NCI-H187 treated with DMSO at 0.1 percent for 48 hours (cell line): ENCODE data around the gene IKZF1.

ENCODE experiments used
- DNase-seq: peaks from one replicate; lab custom pipeline; 2025; lab: John Stamatoyannopoulos, UW

Gene IKZF1

GRCh38 chr7:50308532-50309385, 4.2 kb downstream of the IKZF1 start:
- DNase-seq: no peak

DNA sequence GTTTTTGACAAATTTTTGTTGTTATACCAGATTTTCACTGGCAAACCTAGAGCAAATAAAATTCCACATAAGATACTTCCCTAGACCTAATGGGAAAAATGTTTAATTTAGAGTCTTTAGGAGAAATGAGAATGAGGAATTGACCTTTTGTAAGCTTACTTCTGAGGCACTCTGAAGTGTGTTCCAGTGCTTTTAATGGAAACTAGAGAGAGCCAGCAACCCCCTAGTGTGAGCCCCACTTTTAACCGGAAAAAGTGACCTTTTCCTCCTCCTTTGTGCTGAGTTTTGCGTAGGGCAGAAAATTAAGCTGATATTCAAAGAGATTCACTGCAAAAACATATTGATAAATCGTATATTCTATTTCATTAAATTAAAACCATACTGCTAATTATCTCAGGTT, 5.2 kb downstream of the IKZF1 start:
- DNase-seq: no peak

DNA sequence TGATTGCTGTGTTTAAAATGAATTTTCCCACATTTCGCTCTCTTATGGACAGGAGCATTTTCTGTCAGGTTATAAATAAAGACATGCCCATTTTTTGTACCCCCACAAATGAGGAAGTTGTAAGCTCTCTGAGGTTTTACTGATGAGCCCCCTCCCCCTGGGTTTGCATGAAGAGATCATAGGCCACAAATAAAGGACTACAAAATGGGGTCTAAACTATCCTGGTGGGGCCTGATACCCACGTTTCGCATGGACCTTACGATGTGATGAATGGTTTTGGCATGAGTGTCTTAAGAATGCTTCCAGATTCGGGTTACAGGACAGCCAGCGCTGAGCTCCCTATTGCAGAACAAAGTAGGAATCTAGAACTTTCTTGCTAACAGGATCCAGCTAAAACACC, 5.8 kb downstream of the IKZF1 start:
- DNase-seq: no peak

DNA sequence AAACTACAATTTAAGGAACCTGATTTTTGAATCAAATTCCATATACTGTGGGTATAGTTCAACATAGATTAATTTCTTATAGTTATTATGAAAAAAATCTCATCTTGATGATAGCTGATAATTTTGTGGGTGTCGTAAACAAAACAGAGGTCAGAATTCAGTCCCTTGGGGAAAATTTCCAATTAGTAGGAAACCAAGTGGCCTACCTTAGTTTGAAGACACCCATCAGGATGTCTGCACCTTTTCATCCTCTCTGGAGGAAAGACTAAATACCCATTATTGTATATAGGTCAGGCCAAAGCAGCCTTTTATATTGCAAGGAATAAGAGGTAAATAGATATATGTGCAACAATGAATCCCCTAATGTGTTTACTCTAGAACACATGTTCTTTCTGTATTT, 6.4 kb downstream of the IKZF1 start:
- no peak for DNase-seq

- no peak for DNase-seq
Observed at GRCh38 chr7:50312250-50313162, 8.0 kb downstream of the IKZF1 start.

DNA sequence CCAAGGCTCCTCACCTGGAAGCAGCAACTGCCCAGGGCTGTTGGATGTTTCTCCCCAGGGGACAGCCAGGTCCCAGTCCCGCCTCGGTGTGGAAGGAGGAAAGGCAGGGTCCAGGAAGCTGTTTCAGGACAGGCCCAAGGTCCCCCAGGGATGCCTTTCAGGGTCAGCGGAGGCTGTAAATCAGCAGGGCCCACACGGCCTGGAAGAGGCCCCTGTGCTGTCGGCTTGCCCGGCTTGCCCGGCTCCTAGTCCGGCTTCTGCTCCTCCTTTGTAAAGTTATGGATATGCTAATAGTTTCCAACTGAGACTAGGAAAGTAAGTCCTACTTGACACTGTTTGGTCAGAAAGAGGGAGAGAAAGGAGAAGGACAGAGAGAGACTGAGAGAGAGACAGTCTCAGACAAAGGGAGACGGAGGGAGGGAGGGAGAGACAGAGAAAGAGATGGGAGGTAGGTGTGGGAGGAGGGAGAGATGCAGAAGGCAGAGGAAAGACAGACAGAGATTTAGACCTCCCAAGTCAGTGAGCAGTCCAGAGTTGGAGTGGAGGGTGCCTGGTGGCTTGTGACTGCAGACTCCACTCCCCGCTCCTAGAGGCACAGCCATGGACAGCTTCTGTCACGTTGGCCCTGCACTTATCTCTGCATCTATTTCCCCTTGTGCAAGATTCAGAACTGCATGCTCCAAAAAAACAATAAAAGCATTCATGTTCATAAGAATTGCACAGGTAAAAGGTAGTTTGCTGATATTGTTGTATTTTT, 10.5 kb downstream of the IKZF1 start:
- no peak for DNase-seq

- peak; percentile 56 for DNase-seq
Observed at GRCh38 chr7:50315739-50316671, 11.5 kb downstream of the IKZF1 start.

DNA sequence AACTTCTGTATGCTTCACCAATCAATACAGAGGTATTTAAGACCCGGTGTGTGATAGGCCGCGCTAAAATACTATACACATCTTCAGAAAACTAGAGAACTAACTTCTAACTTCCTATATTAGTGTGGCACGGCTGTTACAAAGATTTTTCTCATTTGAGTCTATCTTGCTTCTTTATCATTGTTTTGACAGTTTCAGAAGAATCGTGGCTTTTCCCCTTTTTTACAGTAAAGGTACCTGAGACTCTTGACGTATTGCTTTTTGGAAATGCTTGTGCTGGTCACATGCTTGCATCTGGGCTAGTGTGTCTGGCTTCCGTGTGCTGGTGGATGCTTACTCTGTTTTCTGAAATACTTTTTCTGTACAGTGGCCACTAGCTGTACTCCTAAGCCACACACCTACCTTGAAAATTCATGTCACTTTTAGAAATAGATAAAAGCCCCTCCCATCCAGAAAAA, 12.7 kb downstream of the IKZF1 start:
- DNase-seq: no peak

DNA sequence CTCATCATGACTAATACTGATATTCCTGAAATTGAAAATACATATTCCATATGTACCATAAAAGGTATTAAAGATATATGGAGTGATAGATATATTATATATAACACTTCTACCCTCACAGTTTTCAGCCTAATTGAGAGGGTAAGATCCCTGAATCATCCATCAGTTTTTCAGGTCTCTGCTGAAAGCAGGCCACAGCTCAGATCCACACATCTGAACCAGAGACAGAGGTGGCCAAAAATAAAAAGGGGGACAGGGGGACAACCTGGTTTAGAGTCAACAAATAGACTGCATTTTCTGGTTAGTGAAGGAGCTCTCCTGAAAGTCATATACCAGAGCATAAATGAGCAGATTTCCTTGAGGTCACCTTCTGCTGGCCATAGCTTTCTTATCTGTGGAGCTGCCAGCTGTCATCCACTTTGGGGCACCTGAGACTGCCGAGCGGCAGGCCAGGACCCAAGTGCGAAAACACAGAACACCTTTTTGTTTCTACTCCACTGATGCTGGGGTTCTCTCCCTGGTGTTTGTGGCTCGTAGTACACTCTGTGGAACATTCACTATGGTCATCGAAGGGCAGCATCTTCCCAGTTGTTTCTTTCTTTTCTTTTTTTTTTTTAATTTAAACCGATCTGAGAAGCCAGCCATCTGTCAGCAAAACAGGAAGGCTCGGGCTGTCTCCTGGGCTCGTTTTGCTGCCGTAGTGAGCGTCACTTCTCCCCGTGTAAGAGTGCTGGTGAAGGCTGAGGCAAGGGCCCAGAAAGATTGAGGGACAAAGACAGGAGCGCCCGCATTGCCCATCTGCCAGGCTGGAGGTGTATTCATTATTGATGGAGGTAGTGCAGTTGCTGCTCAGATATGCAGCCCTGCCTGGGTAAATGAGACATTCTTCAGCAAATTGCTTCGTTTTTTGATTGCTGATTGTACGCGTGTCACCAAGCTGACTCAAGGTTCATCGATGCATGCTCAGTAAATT, 13.5 kb downstream of the IKZF1 start:
- DNase-seq: no peak

DNA sequence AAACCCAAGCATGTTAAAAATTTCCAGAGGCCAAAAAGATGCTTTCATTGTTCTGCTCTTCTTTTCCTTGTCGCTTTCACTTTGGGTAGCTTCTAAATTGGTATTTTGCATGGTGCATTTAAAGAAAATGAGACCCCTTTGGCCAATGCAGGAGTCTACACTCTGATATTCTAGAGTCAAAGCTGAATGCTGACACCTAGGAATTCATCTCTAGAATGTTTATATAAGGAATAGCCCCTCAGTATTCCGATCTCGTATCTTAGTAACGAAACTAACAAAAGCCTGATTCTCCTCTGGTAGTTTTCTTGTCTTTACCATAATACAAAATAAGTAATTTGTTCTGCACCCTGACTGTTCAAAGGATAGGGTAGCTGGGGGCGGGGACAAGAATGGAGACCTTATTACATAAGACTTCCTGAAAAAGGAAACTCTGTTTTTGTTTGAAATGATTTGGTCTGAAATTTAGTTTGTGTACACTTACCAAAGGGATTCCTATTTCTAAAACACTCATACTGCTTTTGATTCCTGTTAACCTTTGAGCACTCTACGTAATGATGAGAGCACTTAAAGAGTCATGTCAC, 17.1 kb downstream of the IKZF1 start:
- DNase-seq: no peak

- DNase-seq: no peak
Observed at GRCh38 chr7:50324113-50324512, 19.6 kb downstream of the IKZF1 start.

DNA sequence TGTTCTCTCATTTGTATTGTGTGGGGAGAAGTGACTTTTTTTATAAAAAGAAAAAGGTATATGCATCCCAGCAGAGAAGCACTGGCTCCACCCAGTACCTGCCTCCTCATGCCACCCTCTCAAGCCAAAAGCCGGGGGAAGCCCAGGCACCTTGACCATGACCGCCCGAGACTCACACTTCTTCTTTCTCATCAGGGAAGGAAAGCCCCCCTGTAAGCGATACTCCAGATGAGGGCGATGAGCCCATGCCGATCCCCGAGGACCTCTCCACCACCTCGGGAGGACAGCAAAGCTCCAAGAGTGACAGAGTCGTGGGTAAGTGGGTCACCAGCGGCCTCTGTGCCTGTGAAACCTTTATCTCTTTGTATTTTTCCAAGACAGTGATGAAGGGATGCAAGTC, 22.9 kb downstream of the IKZF1 start:
- no peak for DNase-seq

DNA sequence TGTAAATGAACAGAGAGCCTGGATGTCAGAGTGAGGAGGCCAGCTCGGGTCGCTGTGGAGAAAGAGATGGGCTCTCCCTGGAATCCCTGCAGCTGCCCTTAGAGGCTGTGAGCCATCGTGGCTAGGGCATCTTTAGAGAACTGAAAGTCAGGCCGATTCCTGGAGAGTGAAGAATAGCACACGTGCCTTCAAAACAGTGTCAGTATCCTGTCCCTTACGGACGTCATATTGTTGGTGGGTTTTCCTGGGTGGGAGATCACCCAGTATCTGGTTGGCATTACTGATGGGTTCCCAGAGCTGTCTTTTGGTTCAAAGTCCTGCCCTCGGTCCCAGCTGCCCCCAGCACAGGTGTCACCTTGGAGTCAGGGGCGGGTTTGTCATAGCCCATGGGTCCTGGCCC, 25.3 kb downstream of the IKZF1 start:
- DNase-seq: no peak

- no peak for DNase-seq
Observed at GRCh38 chr7:50330254-50330653, 25.7 kb downstream of the IKZF1 start.

DNA sequence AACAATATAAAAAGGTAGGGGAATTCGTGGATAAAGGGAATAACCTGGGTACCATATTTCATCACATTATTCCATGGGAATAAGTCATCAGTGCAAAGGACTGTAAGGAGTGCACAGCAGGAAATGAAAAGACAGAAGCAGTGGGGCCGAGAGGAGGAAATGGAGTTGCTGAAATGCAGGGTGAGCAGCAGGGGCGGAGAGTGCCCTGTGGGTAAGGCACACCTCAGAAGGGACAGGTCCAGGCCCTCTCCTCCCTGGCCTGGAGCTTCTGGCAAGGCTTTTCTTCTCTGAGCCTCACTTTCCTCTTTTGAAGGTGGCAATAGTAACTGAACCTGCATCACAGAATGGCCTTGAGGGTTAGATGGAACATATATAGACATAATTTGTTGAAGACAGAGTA, 26.2 kb downstream of the IKZF1 start:
- DNase-seq: no peak

DNA sequence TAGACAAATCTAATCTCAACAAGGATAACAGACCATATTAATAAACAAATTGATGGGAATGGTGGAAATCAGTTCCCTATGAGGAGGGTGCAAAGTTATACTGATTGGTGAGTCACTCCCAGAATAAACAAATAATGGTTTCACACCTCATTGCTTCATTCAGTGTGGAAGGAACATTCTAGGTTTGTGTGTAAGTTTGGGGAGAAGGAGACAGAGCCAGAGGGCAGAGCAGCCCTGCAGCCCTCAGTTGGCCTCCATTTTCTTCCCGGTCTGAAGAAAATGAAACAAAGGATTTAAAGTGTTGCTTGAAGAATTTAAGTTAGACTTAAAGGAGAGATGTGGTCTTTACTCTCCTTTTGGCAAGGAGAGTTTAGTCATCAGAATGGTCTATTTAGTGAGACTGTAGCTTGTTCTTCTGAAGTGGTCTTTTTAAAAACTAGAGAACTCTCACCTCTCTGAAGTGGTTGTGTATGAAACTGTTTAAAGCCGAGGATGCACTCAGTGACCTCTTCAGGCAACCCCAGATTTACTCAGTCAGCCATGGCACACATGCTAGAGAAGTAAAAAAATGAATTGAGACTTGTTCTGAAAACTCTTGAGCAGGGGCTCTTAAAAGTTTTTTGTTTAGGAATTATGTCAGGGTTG, 27.2 kb downstream of the IKZF1 start:
- no peak for DNase-seq

- DNase-seq: no peak
Observed at GRCh38 chr7:50332241-50333165, 28.0 kb downstream of the IKZF1 start.

DNA sequence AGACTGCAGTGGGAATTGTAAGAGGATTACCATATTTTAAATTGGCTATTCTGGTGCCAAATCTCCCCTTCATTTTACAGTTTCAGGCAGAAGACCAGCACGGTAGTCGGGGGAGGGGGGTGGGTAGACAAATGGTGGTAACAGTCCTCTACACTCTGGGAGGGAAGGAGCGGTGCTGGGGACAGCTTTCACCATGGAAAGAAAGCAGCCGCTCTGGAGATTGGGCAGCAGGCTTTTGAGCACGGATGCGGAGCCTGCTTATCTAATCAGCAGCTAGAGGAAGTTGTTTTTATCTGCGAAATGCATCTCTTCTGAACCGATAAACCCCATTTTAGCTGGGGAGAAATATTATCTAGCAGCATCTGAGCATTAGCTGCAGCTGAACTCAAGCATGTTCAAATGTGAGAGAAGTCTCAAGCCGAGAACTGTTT, 28.7 kb downstream of the IKZF1 start:
- DNase-seq: no peak
